Measurements from ENCODE around the gene OPRM1.
A peak's percentile ranks its signal among the peaks of the same experiment; 100 is the strongest.
"Not testable (repeated sequence)": the region's sequence is repeated elsewhere in the genome, so short reads cannot be mapped to it uniquely, and the experiment has no call there.

OPRM1 gene

GRCh38 chr6:154039231-154039842 is at the start of gene OPRM1:
Gene OPRM1, plus strand, starts transcription at chr6:154039240. Its CDS starts 305 bp downstream, at chr6:154039545.
- peak; percentile 47 for DNase-seq

- no peak for DNase-seq
Observed at GRCh38 chr6:153989989-153990388, 49.1 kb upstream of the OPRM1 start.

- no peak for DNase-seq
Observed at GRCh38 chr6:153994004-153994403, 45.0 kb upstream of the OPRM1 start.

- no peak for DNase-seq
Observed at GRCh38 chr6:153994811-153995210, 44.2 kb upstream of the OPRM1 start.

- no peak for DNase-seq
Observed at GRCh38 chr6:153997221-153997620, 41.8 kb upstream of the OPRM1 start.

- DNase-seq, result no peak
Observed at GRCh38 chr6:154001494-154002285, 37.4 kb upstream of the OPRM1 start.

GRCh38 chr6:154002894-154003293 is 36.1 kb upstream of the OPRM1 start:
- no peak for DNase-seq

- DNase-seq, result no peak
Observed at GRCh38 chr6:154010371-154010770, 28.7 kb upstream of the OPRM1 start.

- no peak for DNase-seq
Observed at GRCh38 chr6:154012852-154013251, 26.2 kb upstream of the OPRM1 start.

- no peak for DNase-seq
Observed at GRCh38 chr6:154017786-154018185, 21.3 kb upstream of the OPRM1 start.

GRCh38 chr6:154030646-154031045 is 8.4 kb upstream of the OPRM1 start:
- no peak for DNase-seq

GRCh38 chr6:154041001-154041400 is 2.0 kb downstream of the OPRM1 start:
- DNase-seq, result no peak

GRCh38 chr6:154053141-154053540 is 14.1 kb downstream of the OPRM1 start:
- DNase-seq, result no peak

GRCh38 chr6:154056536-154056935 is 17.5 kb downstream of the OPRM1 start:
- DNase-seq, result no peak

GRCh38 chr6:154057098-154057497 is 18.1 kb downstream of the OPRM1 start:
- DNase-seq, result no peak

- DNase-seq, result no peak
Observed at GRCh38 chr6:154058963-154059680, 20.1 kb downstream of the OPRM1 start.

GRCh38 chr6:154060076-154060475 is 21.0 kb downstream of the OPRM1 start:
- no peak for DNase-seq

GRCh38 chr6:154070041-154070440 is 31.0 kb downstream of the OPRM1 start:
- DNase-seq, result no peak

GRCh38 chr6:154070657-154071056 is 31.6 kb downstream of the OPRM1 start:
- DNase-seq, result no peak

- no peak for DNase-seq
Observed at GRCh38 chr6:154071236-154071635, 32.2 kb downstream of the OPRM1 start.

GRCh38 chr6:154071711-154072110 is 32.7 kb downstream of the OPRM1 start:
- DNase-seq, result no peak

- DNase-seq, result not testable (repeated sequence)
Observed at GRCh38 chr6:154078596-154078995, 39.6 kb downstream of the OPRM1 start.

- no peak for DNase-seq
Observed at GRCh38 chr6:154080461-154081189, 41.6 kb downstream of the OPRM1 start.
